GM19023 (cell line): ENCODE data around the gene OPN5.
"Not testable (repeated sequence)": the region's sequence is repeated elsewhere in the genome, so short reads cannot be mapped to it uniquely, and the experiment has no call there.

ENCODE experiments used
- ATAC-seq: cut with Tn5 transposase; IDR thresholded peaks from one replicate; pipeline ENCODE4 v1.9.1; 2021; ENCODE audit warnings: mild to moderate bottlenecking, moderate library complexity; ENCODE audit not compliant: unreplicated experiment

OPN5 gene

GRCh38 chr6:47781732-47782131, at the start of gene OPN5:
Gene OPN5, plus strand, starts transcription at chr6:47782032. Its CDS starts 35 bp downstream, at chr6:47782067.
- no peak for ATAC-seq

- peak; percentile 66 for ATAC-seq
These were observed 47.8 kb upstream of the OPN5 start for GRCh38 chr6:47733879-47734558.

GRCh38 chr6:47734831-47735481, 46.9 kb upstream of the OPN5 start:
- no peak for ATAC-seq

GRCh38 chr6:47736083-47736700, 45.6 kb upstream of the OPN5 start:
- ATAC-seq = no peak

- ATAC-seq = no peak
These were observed 44.4 kb upstream of the OPN5 start for GRCh38 chr6:47737406-47737805.

- no peak for ATAC-seq
These were observed 41.1 kb upstream of the OPN5 start for GRCh38 chr6:47740714-47741113.

GRCh38 chr6:47741807-47742206, 40.0 kb upstream of the OPN5 start:
- ATAC-seq = no peak

- ATAC-seq = no peak
These were observed 38.1 kb upstream of the OPN5 start for GRCh38 chr6:47743744-47744143.

- ATAC-seq = not testable (repeated sequence)
These were observed 36.6 kb upstream of the OPN5 start for GRCh38 chr6:47745269-47745668.

GRCh38 chr6:47749757-47750156, 32.1 kb upstream of the OPN5 start:
- no peak for ATAC-seq

GRCh38 chr6:47752801-47753200, 29.0 kb upstream of the OPN5 start:
- ATAC-seq = no peak

GRCh38 chr6:47759364-47759763, 22.5 kb upstream of the OPN5 start:
- ATAC-seq = no peak

- no peak for ATAC-seq
These were observed 19.3 kb upstream of the OPN5 start for GRCh38 chr6:47762502-47762901.

GRCh38 chr6:47766445-47766844, 15.4 kb upstream of the OPN5 start:
- ATAC-seq = no peak

- no peak for ATAC-seq
These were observed 14.7 kb upstream of the OPN5 start for GRCh38 chr6:47767102-47767501.

GRCh38 chr6:47769982-47770381, 11.8 kb upstream of the OPN5 start:
- ATAC-seq = no peak

- ATAC-seq = no peak
These were observed 9.5 kb upstream of the OPN5 start for GRCh38 chr6:47772359-47772758.

GRCh38 chr6:47773005-47773404, 8.8 kb upstream of the OPN5 start:
- no peak for ATAC-seq

- ATAC-seq = peak; percentile 92
These were observed 1.1 kb upstream of the OPN5 start for GRCh38 chr6:47780510-47781356.

GRCh38 chr6:47785182-47785581, 3.4 kb downstream of the OPN5 start:
- no peak for ATAC-seq
